NCI-H345 treated with DMSO at 0.1 percent for 48 hours (cell line): ENCODE data around the gene IL13.
"Not testable (repeated sequence)": the region's sequence is repeated elsewhere in the genome, so short reads cannot be mapped to it uniquely, and the experiment has no call there.

Experiments
- DNase-seq: peaks from one replicate; lab custom pipeline; 2025; ENCODE audit not compliant: unreplicated experiment; lab: John Stamatoyannopoulos, UW

IL13 gene

GRCh38 chr5:132657676-132658380, at the start of gene IL13:
IL13 (plus strand) TSS chr5:132658173; CDS start chr5:132658187, 14 bp downstream.
- no peak for DNase-seq

GRCh38 chr5:132611965-132612364, 46.0 kb upstream of the IL13 start:
- no peak for DNase-seq

DNA sequence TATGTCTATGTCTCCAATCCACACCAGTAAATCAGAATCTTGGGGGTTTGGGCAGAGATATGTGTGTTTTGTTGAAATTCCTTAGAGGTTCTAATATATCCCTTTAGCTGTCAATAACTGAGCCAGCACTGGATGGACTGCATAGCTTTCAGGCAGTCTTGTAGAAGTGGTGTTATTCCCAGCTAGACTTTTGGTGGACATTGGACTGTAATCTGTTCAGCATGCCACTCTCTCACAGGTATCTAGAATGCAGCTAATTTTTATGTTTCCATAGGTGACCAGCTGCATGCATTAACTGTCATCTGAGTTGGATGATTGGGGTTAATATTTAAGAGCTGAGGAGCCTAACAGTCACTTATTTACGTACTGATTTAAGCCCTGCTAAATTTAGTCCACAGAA, 45.1 kb upstream of the IL13 start:
- DNase-seq, result no peak

DNA sequence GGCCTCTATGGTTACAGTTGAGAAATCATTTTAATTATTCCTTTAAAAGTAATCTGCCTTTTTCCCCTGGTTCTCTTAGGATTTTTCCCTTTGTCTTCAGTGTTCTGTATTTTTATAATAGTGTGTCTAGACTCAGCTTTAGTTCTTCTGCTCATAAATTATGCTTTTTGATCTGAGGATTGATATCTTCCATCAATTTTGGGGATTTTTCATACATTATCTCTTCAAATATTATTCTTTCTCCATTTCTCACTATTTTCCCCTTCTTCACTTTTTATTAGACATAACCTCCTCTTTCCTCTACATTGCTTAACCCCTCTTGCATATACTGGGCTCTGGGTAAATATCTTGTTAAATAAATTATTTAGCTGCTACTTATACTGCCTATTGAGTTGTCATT, 36.3 kb upstream of the IL13 start:
- DNase-seq, result no peak

GRCh38 chr5:132622608-132623007, 35.4 kb upstream of the IL13 start:
- no peak for DNase-seq

- no peak for DNase-seq
These were observed 30.5 kb upstream of the IL13 start for GRCh38 chr5:132627470-132627869.

GRCh38 chr5:132628814-132629213, 29.2 kb upstream of the IL13 start:
- no peak for DNase-seq

DNA sequence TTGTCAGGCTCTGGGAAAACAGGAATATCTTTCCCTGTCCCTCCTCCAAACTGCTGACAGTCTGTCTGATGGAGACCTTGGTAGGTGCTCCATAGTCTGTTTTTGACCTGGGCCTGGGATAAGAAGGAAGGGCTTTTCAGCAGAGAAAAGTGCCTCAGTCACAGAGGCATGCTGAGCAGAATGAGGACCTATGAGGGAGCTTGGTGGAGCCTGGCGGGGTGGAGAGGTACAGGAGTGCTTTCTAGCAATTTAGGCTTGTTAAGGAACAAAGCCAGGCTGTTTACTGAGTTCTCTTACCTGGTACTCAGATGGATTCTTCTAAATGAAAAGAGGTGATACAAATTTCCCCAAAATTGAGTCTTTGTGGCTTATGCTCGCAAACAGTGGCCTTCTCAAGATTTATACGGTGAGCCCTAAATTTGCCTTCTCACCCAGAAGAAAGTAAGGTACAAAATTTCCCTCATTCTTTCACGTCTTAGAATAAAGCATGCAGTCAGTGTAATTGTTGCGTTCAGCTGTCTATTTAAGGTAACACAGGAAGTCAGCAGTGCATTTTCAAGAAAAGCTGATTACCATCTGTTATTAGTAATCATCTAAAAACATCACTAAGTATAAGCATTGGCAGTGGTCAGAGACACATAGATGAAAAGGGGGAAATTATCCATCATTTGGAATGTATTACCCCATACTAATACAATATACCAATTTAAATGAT, 28.6 kb upstream of the IL13 start:
- no peak for DNase-seq

- DNase-seq, result not testable (repeated sequence)
These were observed 24.4 kb upstream of the IL13 start for GRCh38 chr5:132633587-132633986.

DNA sequence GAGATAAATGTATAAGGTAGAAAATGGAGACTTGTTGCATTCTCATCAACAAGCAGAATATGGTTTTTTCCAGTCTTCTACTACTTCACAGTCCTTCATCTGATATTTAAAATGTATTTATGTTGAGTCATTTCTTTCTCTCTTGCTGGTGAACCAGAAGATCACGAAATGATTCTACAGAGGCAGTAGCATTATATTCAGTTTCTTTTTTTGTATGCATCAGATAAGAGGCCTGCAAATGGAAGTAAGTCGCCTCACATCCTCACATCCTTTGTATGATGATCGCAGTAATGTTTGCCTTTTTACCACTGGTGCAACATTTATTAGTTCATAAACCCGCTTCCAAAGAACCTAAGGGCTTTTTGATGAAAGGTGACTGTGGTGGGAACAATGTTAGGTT, 22.1 kb upstream of the IL13 start:
- no peak for DNase-seq

- no peak for DNase-seq
These were observed 20.7 kb upstream of the IL13 start for GRCh38 chr5:132637241-132637640.

- DNase-seq, result no peak
These were observed 18.3 kb upstream of the IL13 start for GRCh38 chr5:132639706-132640130.

DNA sequence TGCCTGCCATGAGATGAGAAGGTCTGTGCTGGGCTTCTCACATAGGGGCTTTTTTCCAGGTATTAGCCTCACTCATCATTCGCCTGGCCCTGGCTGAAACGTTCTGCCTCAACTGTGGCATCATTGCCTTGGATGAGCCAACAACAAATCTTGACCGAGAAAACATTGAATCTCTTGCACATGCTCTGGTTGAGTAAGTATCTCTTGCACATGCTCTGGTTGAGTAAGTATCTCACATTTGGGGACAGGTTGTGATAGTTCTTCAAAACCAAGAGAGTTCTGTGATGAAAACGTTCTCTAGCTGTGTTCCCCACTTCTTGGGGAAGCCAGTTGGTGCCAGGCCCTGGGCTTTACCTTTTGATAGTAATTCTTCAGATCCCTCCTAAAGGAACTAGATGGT, 17.4 kb upstream of the IL13 start:
- no peak for DNase-seq

DNA sequence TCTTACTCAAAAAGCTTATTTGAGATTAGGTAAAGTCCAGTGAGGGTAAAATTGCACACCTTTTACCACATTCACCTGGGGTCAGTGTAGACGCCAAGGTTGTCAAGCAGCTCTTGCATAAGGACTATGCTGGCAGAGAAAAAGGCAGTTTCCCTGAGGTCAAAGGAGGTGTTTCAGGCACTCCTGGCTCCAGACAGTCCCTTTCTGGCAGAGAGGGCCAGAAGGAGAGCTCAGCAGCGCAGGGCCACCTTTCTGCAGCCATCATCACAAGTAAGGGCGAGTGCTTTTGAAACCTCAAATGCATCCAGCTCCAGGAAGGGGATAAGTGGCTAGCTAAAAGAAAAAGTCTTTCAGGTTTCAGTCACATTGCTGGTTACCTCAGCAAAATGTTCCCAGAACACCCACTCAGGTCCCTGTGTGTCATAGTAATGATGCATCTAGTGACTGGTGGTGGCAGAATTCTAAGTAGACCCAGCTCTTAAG, 16.7 kb upstream of the IL13 start:
- no peak for DNase-seq

GRCh38 chr5:132641841-132642240, 16.1 kb upstream of the IL13 start:
- no peak for DNase-seq

DNA sequence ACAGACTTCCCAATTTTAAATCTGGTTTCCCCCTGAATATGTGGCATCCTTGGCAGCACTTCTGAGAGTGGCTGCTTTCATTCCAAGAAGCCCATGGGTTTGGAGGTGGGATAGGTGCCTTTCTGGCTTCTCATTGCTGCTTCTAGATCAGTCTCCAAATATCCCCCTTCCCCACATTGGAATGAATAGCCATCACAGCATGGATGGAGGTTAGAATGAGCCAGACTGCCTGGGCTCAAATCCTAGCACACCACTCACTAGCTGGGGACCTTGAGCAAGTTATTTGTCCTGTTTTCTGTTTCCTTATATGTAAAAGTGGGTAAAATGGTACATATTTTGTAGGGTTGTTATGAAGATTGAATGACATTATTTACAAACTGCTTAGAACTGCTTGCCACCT, 13.8 kb upstream of the IL13 start:
- no peak for DNase-seq

GRCh38 chr5:132646583-132647266, 11.2 kb upstream of the IL13 start:
- DNase-seq, result no peak

DNA sequence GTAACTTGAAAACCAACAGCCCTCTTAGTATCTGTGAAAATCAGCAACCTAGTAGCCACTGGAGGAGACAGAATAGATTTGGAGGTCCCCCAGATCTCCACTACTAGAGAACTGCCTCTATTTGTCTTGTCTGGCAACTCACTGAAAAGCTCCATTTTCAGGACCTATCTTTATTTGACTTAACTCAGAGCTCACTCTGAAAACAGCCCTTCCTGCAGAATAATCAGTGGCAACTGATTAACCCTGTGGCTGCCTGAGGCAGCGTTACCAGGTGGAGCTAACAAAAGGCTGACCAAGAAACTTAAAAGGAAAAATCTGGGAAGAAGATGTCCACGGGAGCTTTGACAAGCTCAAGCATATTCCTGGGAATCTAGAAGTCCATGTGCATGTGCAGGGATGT, 10.5 kb upstream of the IL13 start:
- no peak for DNase-seq

- DNase-seq, result no peak
These were observed 9.6 kb upstream of the IL13 start for GRCh38 chr5:132648355-132648754.

DNA sequence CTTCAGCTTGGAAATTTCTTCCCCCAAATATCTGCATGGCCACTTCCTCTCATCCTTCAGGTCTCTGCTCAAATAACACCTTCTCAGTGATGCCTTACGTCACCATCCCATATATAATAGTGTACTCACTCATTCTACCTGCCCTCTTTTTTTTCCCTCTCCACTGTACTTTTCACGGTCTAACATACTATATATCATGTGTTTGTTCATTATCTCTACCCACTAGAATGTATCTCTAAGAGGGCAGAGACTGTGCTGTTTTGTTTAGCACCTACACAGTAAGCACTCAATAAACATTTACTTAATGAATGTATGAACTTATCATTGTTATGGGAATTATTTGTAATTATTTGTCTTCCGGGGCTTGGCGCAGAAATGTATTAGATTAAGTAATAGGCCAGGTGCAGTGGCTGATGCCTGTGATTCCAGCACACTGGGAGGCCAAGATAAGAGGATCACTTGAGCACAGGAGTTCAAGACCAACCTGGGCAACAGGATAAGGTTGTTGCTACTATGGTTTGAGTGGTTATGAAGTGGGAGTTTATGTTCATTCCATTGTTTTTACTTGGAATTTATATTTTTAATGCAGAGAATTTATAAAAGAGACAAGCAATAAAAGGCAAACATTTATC, 6.0 kb upstream of the IL13 start:
- no peak for DNase-seq

DNA sequence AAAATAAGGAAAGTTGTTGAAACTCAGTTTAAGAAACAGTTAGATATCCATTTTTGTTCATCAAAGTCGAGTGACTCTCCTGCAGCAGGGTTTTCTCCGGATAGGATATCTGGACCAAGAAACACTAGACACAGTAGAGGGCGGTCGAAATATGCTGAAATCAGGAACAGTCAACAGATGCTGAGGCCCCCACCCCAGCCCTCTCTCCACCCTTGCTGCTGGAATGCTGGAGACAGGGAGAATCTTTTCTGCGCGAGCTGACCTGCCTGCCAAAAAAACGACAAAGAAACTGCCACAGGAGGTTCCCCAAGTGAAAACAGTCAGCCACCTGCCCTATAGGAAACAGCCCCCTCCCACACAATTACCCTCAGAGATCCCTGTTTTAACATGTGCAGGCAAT, 4.3 kb upstream of the IL13 start:
- DNase-seq, result no peak
